ENCODE data around the gene TRDMT1. TPM values are rescaled to one million over a fixed set of nuclear protein-coding genes. Genes with fewer than 3 reads are reported as not detected.

Gene TRDMT1
- total and polyA plus RNA-seq, 10 donors = 1.6 to 40.0 (median 12.0) TPM

GRCh38 chr10:17201794-17202116, 283 bp upstream of the TRDMT1 start:
- intact Hi-C loops (cut with DNase I; ENCODE audit: low total_unique reads) = no loop called here
- H3K27ac ChIP-seq = peak overlapping the region; percentile 75 to 98 (median 94)
- H3K36me3 ChIP-seq = no peaks in the 10 kb centered on the region
- peak overlapping the region; percentile 65 to 89 (median 80) for H3K4me3 ChIP-seq
- no peaks in the 10 kb centered on the region for H3K27me3 ChIP-seq (replicated peaks in 1 of 7)
- H3K4me1 ChIP-seq = peaks cover 0 to 48% (median 30%) of the 10 kb centered on the region in 6 donors
- 15 to 21% (median 18%) methylated on average over 3 of the region's 3 CpGs for WGBS, 5 donors
- DNase-seq = no peak
- no peaks in the 10 kb centered on the region for H3K9me3 ChIP-seq
- TF ChIP-seq CTCF (IDR thresholded peaks at IDR 0.05 in 8 of 11, conservative IDR thresholded peaks at IDR 0.05 in 3 of 11) (no peak), POLR2AphosphoS5 (IDR thresholded peaks at IDR 0.05) (no peak), POLR2A (IDR thresholded peaks at IDR 0.05) (no peak)

- Histone ChIP-seq H3K36me3 (no peaks in the 10 kb centered on the region), H3K27me3 (replicated peaks in 1 of 7) (no peaks in the 10 kb centered on the region), H3K9me3 (no peaks in the 10 kb centered on the region), H3K4me1 (peaks cover 0 to 33% (median 22%) of the 10 kb centered on the region in 6 donors), H3K4me3 (peak overlapping the region; percentile 65 to 89 (median 80)), H3K27ac (peak overlapping the region; percentile 75 to 98 (median 94))
- no peak for TF ChIP-seq POLR2AphosphoS5 (IDR thresholded peaks at IDR 0.05)
- TF ChIP-seq POLR2A (IDR thresholded peaks at IDR 0.05) = no peak
- peak in 1 of 11 experiments; percentile 13 for TF ChIP-seq CTCF (IDR thresholded peaks at IDR 0.05 in 8 of 11, conservative IDR thresholded peaks at IDR 0.05 in 3 of 11)
- WGBS, 5 donors = 17 to 26% (median 19%) methylated on average over 10 of the region's 10 CpGs
- no peak for DNase-seq
- intact Hi-C loops (cut with DNase I; ENCODE audit: low total_unique reads) = no loop called here
Measured at GRCh38 chr10:17200001-17200911, 1.2 kb downstream of the TRDMT1 start.

GRCh38 chr10:17199351-17199804, 2.1 kb downstream of the TRDMT1 start:
- 44 to 62% (median 57%) methylated on average over 9 of the region's 9 CpGs for WGBS, 5 donors
- H3K27ac ChIP-seq = peak overlapping the region in 7 of 8 donors; percentile 89 to 98 (median 94)
- TF ChIP-seq POLR2A (IDR thresholded peaks at IDR 0.05) = no peak
- TF ChIP-seq POLR2AphosphoS5 (IDR thresholded peaks at IDR 0.05) = no peak
- no peak for TF ChIP-seq CTCF (IDR thresholded peaks at IDR 0.05 in 8 of 11, conservative IDR thresholded peaks at IDR 0.05 in 3 of 11)
- intact Hi-C loops (cut with DNase I; ENCODE audit: low total_unique reads) = no loop called here
- H3K4me1 ChIP-seq = peaks cover 0 to 31% (median 22%) of the 10 kb centered on the region in 6 donors
- no peaks in the 10 kb centered on the region for H3K36me3 ChIP-seq
- DNase-seq = no peak
- H3K4me3 ChIP-seq = peak overlapping the region in 2 of 8 donors; percentile 76 to 84
- no peaks in the 10 kb centered on the region for H3K9me3 ChIP-seq
- no peaks in the 10 kb centered on the region for H3K27me3 ChIP-seq (replicated peaks in 1 of 7)

GRCh38 chr10:17196573-17196972, 4.9 kb downstream of the TRDMT1 start:
- Histone ChIP-seq H3K9me3 (no peaks in the 10 kb centered on the region), H3K27ac (no peak overlapping the region), H3K36me3 (no peaks in the 10 kb centered on the region), H3K27me3 (replicated peaks in 1 of 7) (no peaks in the 10 kb centered on the region), H3K4me1 (peaks cover 0 to 25% (median 17%) of the 10 kb centered on the region in 6 donors), H3K4me3 (no peak overlapping the region)
- intact Hi-C loops (cut with DNase I; ENCODE audit: low total_unique reads) = no loop called here
- TF ChIP-seq POLR2AphosphoS5 (IDR thresholded peaks at IDR 0.05) (no peak), CTCF (IDR thresholded peaks at IDR 0.05 in 8 of 11, conservative IDR thresholded peaks at IDR 0.05 in 3 of 11) (no peak), POLR2A (IDR thresholded peaks at IDR 0.05) (no peak)
- no peak for DNase-seq
- WGBS, 5 donors = 53 to 79% (median 59%) methylated on average over 3 of the region's 3 CpGs
